Stimulated activated CD4-positive, alpha-beta T cell treated with anti-CD3 and anti-CD28 coated beads, Interleukin-15, amount 100 ng/mL, for 48 hours (primary cell): ENCODE data around the gene NAA10.
A peak's percentile ranks its signal among the peaks of the same experiment; 100 is the strongest.

Experiments used
- DNase-seq, 2 donors: peaks; one replicate each; pipeline ENCODE4 v3.0.0-alpha.2; 2020; ENCODE audit warnings: low read depth in 2 of 2

Gene NAA10

DNA sequence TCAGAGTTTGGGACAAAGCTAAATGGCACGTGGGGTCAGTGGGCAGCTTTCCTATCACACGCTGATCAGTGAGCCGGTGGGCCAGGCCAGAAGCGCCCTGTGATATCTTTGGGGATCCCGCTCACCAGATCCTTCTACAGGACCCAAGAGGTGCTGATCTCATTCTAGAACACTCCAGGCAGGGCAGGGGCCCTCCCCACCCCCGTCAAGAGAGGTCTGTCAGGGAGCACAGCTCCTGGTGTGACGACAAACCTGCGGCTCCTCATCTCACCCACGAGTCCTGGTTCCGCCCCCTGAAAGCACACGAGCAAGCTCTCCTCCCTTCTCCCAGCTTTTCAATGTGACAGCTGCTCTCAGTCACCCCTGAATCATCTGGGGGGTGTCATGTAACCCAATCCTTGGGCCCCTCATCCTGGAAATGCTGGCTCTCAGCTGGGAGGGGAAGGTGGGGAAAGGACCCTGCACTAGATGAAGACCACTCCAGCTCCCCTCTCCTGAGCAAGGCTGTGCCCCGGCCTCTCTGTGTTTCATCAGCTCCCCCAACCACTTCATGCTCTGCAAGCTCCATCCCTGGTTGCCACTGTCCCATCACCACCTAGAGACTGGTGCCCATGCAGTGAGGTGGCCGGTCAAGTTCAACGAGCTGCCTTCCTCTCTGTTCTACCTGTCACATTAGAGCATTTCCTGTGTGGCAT is 32.2 kb upstream of the NAA10 start:
- DNase-seq: no peak

GRCh38 chrX:153966283-153966688 is 31.4 kb upstream of the NAA10 start:
- DNase-seq: no peak

GRCh38 chrX:153965406-153965805 is 30.6 kb upstream of the NAA10 start:
- DNase-seq: no peak

DNA sequence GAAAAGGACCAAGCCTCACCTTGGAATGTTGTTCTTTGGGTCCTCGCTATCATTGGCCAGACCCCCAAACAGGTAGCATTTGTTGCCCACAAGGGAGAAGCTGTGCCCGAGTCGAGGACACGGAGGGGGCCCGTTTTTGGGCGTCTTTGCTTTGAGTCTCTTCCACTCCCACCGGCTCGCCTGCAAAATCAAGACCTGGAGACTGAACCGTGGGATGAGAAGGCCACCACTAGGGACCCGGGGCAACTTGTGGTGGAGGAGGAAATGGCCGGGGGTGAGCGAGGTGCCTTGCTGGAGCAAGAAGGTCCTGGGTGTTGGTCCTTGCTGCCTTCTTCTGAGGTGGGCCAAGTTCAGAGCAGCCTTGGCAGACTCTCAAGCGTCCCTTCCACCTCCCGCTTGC is 29.3 kb upstream of the NAA10 start:
- DNase-seq: no peak

- no peak for DNase-seq
Observed at GRCh38 chrX:153963546-153963945, 28.7 kb upstream of the NAA10 start.

- DNase-seq: no peak
Observed at GRCh38 chrX:153961292-153961691, 26.5 kb upstream of the NAA10 start.

GRCh38 chrX:153960786-153961185 is 25.9 kb upstream of the NAA10 start:
- DNase-seq: no peak

GRCh38 chrX:153960077-153960476 is 25.2 kb upstream of the NAA10 start:
- no peak for DNase-seq

DNA sequence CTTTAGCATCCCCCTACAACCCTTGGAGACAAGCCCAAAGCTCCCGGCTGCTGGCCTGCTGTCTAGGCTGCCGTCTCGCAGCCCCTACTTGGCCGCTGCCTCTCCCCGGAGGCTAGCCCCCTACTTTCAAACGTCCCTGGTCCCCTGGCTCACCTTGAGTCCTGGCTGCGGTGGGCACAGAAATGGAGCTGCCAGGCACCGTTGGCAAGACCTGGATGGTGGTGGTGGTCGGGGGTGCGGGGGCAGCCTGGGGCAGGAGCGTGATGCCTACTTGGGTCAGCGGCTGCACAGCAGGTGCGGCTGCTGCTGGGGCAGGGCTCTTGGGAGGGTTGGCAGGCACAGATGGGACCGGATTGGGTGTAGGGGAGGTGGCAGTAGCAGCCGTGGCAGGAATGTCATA is 24.8 kb upstream of the NAA10 start:
- no peak for DNase-seq

- DNase-seq: no peak
Observed at GRCh38 chrX:153958605-153959004, 23.8 kb upstream of the NAA10 start.

DNA sequence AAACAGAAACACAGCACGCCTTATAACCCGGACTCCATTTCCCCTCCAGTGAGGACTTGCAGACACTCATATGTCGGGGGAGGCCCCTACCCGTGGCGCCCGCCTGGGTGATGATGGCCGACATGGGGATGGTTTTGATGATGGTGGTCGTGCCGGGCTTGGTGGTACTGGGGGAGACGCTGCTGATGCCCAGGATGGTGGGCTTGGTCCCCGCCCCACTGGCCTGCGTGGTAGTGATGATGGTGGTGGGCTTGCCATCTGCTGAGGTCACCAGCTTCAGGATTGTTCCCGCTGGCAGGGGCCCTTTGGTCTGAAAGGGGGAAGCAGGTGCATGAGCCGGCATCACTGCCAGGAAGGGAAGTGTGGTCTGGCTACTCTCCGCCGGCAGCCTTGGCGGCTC is 22.4 kb upstream of the NAA10 start:
- no peak for DNase-seq

DNA sequence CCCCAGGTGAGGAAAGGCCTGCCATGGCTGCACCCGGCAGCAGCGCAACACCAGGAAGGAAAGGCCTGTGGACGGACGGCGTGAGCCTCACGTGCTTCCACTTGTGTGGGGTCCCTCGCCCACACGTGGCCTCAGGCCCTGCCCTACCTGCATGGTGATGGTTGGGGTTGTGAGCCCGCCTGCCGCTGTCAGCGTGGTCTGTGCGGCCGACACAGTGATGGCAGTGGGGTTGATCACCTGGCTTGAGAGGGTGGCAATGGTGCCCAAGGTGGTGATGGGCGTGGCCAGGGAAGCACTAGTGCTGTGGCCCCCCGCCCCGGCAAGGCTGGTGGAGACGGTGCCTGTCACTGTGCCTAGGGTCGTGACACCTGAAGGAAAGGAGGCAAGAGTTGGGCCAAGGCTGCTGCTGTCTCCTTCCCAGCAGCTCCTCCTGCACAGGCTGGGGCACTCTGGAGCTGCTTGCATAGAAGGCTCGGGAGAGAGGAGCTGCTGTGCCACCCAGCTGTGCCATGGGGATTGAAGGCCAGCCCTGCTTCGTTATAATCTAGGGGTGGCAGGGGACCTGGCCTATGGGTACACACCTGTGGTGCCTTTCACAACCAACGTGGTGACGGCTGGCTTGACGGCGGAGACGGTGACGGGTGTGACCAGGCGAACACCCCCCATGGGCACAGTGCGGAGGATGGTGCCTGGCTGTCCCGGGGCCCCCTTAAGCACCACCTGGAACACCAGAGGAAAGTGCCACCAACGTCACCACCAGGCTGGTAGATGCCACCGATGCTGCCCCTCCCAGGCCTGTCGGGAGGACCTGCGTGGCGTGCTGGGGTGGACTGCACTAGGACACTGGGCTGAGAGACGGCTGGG is 21.4 kb upstream of the NAA10 start:
- DNase-seq: no peak

DNA sequence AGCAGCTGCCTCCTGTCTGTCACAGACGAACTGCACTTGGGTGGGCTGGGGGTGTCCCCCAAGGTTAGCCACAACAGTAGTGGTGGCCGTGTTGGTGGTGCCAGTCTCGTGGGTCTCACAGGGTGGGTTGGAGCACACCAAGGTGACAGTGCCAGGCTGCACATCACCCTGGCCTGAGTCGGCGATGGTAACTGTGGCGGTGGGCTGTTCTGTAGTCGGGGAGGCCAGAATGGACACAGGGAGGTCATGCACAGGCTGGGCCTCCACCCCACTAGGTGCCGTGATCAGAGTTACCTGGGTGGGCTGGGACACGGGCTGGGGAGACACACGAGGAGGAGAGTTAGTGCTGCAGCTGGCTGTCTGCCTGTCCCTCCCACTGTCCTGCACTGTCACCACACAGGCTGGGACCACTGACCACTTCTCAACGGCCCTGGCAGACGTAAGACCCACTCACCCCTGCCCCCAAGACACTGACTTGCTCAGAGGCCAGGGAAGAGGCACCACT is 20.4 kb upstream of the NAA10 start:
- no peak for DNase-seq

GRCh38 chrX:153954558-153955227 is 19.9 kb upstream of the NAA10 start:
- DNase-seq: no peak

GRCh38 chrX:153953892-153954557 is 19.2 kb upstream of the NAA10 start:
- no peak for DNase-seq

- peak; percentile 60 to 77 for DNase-seq
Observed at GRCh38 chrX:153953342-153953830, 18.5 kb upstream of the NAA10 start.

- DNase-seq: no peak
Observed at GRCh38 chrX:153952373-153953026, 17.7 kb upstream of the NAA10 start.

- no peak for DNase-seq
Observed at GRCh38 chrX:153951683-153952372, 17.0 kb upstream of the NAA10 start.

DNA sequence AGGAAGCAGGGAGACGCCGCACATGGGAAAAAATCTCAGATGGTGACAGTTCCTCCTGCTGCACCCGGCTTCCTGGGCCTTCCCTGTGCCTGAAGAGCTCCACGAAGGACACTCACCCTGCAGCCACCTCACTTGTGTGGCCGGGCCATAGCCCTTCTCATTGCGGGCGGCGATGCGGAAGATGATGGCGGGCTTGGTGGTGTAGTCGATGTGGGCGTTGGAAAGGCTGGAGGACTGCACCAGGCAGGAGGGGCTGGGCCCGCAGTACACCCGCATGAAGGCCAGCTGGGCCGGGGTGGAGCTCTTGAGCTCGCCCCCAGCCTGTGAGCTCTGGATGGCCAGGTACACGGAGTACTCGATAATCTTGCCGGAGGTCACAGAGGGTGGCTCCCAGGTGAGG is 15.3 kb upstream of the NAA10 start:
- no peak for DNase-seq
